NOMO-1 treated with dmso at 0.1 percent for 144 hours (cell line): Measurements from ENCODE around the gene COL13A1.

Experiments
- DNase-seq: peaks from one replicate; lab custom pipeline; 2025; ENCODE audit not compliant: unreplicated experiment; lab: John Stamatoyannopoulos, UW

COL13A1 gene

GRCh38 chr10:69884024-69884367 lies 82.3 kb downstream of the COL13A1 start:
- no peak for DNase-seq

DNA sequence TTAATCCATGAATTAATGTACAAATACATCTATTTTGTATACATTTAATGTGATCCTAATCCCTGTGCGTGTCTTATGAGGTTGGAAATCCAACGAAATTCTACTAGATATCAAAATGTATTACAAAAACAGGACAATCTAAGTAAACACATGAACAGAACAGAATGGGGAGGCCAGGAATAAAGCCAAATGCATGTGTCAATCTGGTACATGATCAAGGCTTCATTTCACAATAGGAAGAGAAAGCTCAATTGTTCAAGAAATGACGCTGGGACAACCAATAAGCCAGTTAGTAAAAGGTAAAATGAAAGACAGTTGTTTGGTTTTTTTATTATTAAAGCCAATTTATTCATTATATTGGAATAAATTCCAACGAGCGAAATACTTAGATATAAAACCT lies 83.0 kb downstream of the COL13A1 start:
- DNase-seq = no peak

DNA sequence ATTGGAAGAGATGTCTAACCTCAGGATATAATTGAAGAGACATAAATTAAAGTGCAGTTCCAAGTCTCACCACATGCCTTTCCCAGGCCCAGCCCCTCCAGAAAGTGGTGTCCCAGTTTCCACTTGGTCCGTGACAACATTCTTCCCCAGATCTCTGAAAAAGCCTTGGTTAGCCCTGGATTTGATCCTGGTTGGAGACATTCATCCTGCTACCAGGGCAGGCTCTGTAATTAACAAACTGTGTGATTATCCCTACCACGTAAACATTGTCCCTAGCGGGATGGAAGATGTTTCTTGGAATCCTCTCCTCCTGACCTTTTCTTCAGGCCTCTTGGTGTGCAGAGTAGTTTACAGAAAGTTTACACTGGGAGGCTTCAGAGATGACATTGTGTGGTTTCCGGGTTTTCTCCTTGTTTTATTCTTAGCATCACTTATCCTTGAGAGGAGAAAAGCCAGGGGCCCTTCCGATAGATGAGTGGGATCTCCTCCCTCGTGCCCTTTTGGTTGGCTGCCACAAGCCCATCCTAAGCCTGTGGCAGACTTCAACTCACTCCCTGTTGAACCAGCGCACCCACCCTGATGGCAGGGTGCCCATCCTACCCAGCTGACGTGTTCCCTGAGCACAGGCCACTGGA lies 83.8 kb downstream of the COL13A1 start:
- no peak for DNase-seq

- DNase-seq = no peak
Measured at GRCh38 chr10:69888882-69889584, 87.3 kb downstream of the COL13A1 start.

- no peak for DNase-seq
Measured at GRCh38 chr10:69890065-69890847, 88.5 kb downstream of the COL13A1 start.

- DNase-seq = no peak
Measured at GRCh38 chr10:69891057-69891617, 89.4 kb downstream of the COL13A1 start.

DNA sequence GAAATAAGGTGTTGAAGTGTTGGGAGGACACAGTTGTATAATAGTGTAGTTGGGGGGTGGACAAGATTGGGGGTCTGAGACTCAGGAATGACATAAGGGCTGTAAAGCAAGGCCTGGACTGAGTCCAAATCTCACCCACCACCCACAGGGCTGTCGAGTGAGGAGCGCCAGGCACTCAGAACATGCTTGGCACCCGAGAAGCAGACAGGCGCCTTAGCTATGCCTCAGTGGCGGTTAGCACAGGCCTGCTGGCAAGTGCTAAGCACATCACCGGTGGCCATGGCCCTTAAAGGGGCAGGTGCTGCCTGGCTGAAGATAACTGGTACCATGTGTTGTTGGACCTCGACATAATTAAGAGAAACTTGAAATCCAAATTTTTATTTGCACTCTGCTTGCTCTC lies 90.7 kb downstream of the COL13A1 start:
- DNase-seq = no peak

GRCh38 chr10:69892816-69893215 lies 91.1 kb downstream of the COL13A1 start:
- DNase-seq = no peak

DNA sequence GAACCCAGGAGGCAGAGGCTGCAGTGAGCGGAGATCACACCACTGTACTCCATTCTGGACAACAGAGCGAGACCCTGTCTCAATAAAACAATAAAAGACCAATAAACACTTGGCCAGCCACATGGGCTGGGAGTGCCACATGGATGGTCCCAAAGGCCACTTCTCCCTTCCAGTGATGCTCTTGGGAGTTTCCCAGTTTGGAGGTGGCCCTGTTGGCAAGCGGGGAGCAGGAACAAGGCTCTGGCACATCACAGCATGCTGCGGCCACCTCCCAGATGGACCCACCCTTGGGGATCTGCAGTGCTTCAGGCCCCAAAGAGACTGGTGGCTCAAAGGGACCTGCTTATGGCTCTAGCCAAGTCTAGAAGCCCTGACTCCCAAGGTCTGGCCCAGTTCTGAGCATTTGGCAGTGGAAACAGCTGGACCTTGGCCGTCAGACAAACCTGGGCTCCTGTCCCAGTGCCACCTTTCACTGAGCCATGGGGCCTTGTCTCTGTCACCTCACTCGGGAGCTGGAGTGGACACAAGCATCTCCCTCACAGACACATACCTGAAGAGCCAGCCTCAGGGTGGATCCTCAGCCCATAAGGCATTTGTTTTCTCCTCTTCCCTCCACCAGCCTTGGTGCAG lies 91.7 kb downstream of the COL13A1 start:
- no peak for DNase-seq

- DNase-seq = no peak
Measured at GRCh38 chr10:69894156-69894555, 92.5 kb downstream of the COL13A1 start.

- DNase-seq = no peak
Measured at GRCh38 chr10:69895759-69896158, 94.1 kb downstream of the COL13A1 start.

DNA sequence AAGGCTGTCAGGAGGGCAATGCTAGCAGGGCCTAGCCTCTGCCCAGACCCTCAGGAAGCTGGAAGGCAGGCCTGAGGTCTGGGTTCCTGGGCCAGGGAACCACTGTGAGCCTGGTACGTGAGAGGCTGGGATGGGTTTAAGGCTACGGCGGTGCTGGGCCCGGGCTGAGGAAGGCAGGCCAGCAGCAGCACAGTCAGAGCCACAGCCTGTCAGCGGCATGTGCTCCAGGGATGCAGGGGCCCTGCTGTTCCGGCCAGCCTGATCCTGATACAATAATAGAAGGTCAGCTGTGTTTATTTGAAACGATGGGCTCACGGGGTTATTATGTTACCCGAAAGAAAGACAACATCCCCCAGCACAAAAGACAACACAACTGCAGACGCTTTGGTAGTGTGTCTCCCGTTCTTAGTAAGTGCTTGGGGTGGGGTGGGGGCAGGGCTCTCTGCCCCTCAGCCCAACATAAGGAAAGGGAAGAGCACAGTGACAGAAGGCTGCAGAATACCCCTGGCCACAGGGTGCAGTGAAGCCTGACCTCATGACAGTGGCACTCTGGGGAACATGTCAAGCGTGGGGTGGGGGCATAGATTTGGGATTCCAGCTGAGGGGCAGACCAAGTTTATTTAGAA lies 95.0 kb downstream of the COL13A1 start:
- no peak for DNase-seq

GRCh38 chr10:69897432-69897831 lies 95.7 kb downstream of the COL13A1 start:
- no peak for DNase-seq

GRCh38 chr10:69897999-69898398 lies 96.3 kb downstream of the COL13A1 start:
- DNase-seq = no peak

DNA sequence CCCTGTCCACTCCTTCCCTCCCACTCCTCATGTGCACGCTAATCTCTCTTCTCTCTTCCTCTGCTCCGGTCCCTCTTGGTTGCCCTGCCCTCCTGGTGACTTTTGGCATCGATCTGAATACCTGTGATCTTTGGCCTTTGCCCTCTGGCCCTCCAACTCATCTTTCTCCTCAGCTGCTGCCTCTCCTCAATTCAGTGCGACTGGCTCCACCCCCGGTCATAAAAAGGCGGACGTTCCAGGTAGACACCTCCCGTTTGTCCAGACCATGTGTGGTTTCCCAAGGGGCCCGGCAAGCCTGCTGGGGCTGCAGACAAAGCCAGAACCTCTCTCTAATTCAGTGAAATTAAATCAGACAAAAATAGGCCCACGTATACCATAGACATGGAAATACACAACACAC lies 96.8 kb downstream of the COL13A1 start:
- DNase-seq = no peak

GRCh38 chr10:69898941-69899340 lies 97.2 kb downstream of the COL13A1 start:
- DNase-seq = no peak

DNA sequence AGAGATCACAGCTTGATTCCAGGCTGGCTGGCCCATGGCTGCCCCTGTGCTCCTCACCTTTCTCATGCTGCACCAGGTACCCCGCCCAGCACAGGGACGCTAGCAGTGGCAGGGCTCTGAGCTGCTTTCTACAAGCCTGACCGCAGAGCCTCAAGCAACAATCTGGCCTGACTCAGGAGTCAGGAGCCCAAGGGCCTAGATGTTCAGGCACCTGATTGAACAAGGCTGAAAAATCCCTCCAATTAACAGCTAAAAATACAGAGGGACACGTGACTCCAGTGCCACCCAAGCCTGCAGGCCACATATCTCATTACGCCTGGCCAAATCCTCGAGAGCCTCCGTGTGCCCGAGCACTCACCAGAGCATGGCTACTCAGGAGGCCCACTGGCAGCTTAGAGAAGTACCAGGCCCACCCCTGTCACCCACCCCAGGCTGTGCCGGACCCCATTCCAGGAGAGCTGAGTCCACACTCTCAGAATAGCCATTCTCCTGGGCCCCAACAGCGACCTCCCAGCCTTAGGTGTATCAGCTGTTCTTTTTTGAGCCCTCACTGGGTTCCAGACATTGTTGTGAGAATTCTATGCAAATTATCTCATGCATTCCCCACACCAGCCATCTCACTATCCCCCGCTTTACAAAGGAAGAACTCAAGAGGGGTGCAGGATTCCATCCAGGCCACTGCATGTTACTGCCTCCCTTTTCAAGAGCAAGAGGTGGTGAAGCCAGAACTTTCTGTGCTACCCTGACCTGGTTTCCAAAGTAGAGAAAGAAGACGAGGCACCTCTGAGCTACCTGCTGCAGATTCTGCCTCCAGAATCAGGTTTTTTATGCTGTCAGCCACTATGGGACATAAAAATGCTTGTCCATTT lies 98.3 kb downstream of the COL13A1 start:
- no peak for DNase-seq

DNA sequence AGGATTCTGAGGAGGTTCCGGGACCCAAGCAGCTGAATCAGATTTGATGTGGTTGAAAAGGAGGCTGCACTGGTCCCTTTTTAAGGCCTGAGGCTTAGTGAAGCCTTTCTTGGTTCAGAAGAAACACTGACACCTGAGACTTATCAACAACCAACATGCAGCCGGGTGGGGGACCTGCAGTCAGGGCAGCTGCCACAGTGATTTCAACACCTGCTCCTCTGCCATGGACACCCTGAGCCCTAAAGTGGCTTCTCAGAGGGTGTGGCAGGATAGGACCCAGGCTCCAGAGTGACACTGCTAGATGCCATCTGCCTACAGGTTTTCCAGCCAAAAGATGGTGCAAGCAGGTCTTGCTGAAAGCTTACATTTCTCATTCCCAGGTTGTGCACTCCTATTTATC lies 99.3 kb downstream of the COL13A1 start:
- no peak for DNase-seq

DNA sequence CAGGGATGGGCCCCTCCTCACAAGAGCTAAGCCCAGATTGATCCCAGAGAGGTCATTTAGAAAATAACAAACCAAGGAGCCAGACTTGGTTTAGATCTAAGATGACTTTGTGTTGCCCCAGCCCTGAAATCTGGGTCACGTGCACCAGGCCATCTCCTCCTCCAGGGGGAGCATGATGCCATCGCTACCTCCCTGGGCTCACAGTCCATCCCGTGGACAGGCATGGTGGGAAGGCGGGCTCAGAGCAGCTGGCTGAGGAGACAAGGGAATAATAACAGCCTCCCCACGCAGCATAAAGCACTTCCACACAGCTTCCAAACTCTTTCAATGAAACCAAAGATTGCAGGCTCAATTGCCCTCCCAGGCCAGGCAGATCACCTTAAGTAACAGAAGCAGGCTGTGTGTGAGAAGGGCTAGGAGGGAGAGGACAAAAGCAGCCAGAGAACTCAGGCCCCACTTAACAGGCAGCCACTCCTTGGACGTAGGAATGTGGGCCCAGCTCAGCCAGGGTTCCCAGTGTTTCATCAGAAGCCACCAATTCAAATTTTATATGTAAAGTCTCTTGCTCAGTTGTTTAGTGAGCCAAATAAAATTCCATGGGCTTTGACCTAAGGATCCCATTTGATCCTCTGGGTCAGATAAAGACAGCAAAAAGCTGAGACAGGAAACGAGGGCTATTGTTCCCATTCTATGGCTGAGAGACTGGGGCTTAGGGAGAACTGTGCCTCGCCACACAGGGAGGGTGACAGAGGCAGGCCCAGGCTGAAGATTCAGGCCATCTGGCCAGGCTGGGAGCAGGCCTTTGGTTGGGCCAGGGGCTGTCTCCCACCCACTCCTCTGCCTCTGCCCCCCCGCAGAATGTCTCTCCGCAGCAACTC lies 100.2 kb downstream of the COL13A1 start:
- no peak for DNase-seq
